Psoas muscle (tissue), 8 donors: ENCODE results near the gene FBXL5. TPM values are rescaled to one million over a fixed set of nuclear protein-coding genes. Genes with fewer than 3 reads are reported as not detected.

Experiments used
- ATAC-seq, 4 donors: fragments of 200-7000 bp; cut with Tn5 transposase; one replicate each; pipeline ENCODE4 v1.9.1; 2020; ENCODE audit warnings: moderate library complexity in 3 of 4, mild to moderate bottlenecking in 2 of 4
- DNase-seq, 2 donors: peaks; one replicate each; pipeline ENCODE4 v3.0.0-alpha.2; 2020
- H3K27ac ChIP-seq: fragments of 200-600 bp; one replicate; pipeline ENCODE4 v1.8.0; 2022
- H3K27me3 ChIP-seq, 3 donors: fragments of 200-600 bp in 1 of 3; one replicate each; pipeline versions ENCODE4 v1.6.1 to v1.8.0; 2013 to 2022; ENCODE audit warnings: low read length in 2 of 3, mild to moderate bottlenecking in 2 of 3, moderate library complexity in 1 of 3; ENCODE audit not compliant: insufficient read depth in 3 of 3
- H3K36me3 ChIP-seq, 2 donors: fragments of 200-600 bp in 1 of 2; one replicate each; pipeline versions ENCODE4 v1.6.1 to v1.8.0; 2013 to 2022; ENCODE audit warnings: low read depth in 1 of 2, mild to moderate bottlenecking in 1 of 2, moderate library complexity in 1 of 2; ENCODE audit not compliant: insufficient read depth in 1 of 2
- H3K4me1 ChIP-seq: fragments of 200-600 bp; one replicate; pipeline ENCODE4 v1.8.0; 2022
- H3K4me3 ChIP-seq: fragments of 200-600 bp; one replicate; pipeline ENCODE4 v1.8.0; 2022; ENCODE audit warnings: mild to moderate bottlenecking
- H3K9me3 ChIP-seq: fragments of 200-600 bp; one replicate; pipeline ENCODE4 v1.8.0; 2022
- WGBS, 3 donors: extraction: QIAGEN DNeasy Blood & Tissue Kit; methylation state at CpG; one replicate each; pipeline versions ENCODE4 v1.1.6 to v1.1.7; 2013; 5-methylcytosine and 5-hydroxymethylcytosine counted together
- intact Hi-C, 2 donors: fragments of 100-400 bp; cut with DNase I; formaldehyde crosslinking; loops; one replicate each; pipeline versions ENCODE4 v1.11.0 to v1.14.2; 2022
- polyA plus RNA-seq, 3 donors: library from polyadenylated mRNA; stranded (reverse); fragments of 200-250 nt; gene quantifications; one replicate each; pipeline ENCODE4 v1.2.3, GENCODE V29; 2013
- total RNA-seq, 4 donors: library from RNA; stranded (reverse); fragmentation: NEBNext Ultra II Directional in 2 of 4; extraction: Animal tissue kit (Norgen Biotek cat#: 25700) in 2 of 4; gene quantifications; one replicate each; pipeline versions ENCODE4 v1.2.1 to v1.2.4, GENCODE V29; 2021 to 2023
- TF ChIP-seq, protein P1 (sequence below): fragments of 200-600 bp; IDR thresholded peaks from one replicate; pipeline ENCODE4 v1.8.0; 2022; ENCODE audit warnings: antibody characterized with exemption
- donor health status: healthy with polysubstance abuse.
- donor health status: DM: no; HTN: no; CAD: no; lungs with moderate emphysema.
- donor health status: Bipolar disorder and iron deficiency.
- donor health status: healthy.
- donor health status: DM: yes; HTN: yes; CAD: no.
- donor health status: DM: no; HTN: no; CAD: no.
- donor health status: DM: no; HTN: no; CAD: no.
- donor health status: DM: yes; HTN: yes; CAD: no.

Gene FBXL5
- total and polyA plus RNA-seq, 7 donors, result 46.1 to 91.2 (median 56.8) TPM

DNA sequence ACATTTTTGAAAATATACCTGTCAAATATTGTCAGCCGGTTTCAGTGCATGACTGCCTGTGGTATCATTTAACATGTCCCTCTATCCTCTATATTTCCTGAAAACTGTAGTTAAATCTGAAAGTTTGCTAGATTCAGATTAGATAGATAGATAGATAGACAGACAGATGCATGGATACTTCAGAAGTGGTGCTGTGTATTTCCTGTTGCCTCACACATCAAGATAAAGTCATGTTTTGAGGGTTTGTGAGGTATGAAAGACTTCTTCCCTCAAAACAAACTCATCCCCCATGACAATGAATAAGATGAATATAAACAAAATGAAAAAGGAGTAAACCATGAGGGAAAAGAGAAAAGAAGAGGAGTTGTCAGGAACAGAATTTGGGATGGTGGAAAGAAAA, 41.7 kb upstream of the FBXL5 start:
- no peak for ATAC-seq
- 100% methylated on average over 1 of the region's 1 CpG for WGBS, 3 donors
- Histone ChIP-seq H3K4me3 (no peak overlapping the region), H3K27ac (no peak overlapping the region), H3K4me1 (no peaks in the 10 kb centered on the region), H3K36me3 (no peaks in the 10 kb centered on the region), H3K27me3 (peaks cover 0 to 5% (median 0%) of the 10 kb centered on the region in 3 donors), H3K9me3 (no peaks in the 10 kb centered on the region)
- intact Hi-C loops, result no loop called here
- TF ChIP-seq, protein P1, sequence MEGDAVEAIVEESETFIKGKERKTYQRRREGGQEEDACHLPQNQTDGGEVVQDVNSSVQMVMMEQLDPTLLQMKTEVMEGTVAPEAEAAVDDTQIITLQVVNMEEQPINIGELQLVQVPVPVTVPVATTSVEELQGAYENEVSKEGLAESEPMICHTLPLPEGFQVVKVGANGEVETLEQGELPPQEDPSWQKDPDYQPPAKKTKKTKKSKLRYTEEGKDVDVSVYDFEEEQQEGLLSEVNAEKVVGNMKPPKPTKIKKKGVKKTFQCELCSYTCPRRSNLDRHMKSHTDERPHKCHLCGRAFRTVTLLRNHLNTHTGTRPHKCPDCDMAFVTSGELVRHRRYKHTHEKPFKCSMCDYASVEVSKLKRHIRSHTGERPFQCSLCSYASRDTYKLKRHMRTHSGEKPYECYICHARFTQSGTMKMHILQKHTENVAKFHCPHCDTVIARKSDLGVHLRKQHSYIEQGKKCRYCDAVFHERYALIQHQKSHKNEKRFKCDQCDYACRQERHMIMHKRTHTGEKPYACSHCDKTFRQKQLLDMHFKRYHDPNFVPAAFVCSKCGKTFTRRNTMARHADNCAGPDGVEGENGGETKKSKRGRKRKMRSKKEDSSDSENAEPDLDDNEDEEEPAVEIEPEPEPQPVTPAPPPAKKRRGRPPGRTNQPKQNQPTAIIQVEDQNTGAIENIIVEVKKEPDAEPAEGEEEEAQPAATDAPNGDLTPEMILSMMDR, result no peak
- DNase-seq, result no peak

GRCh38 chr4:15695729-15696128, 40.6 kb upstream of the FBXL5 start:
- no peak for ATAC-seq
- Histone ChIP-seq H3K9me3 (no peaks in the 10 kb centered on the region), H3K4me1 (no peaks in the 10 kb centered on the region), H3K4me3 (no peak overlapping the region), H3K27me3 (peaks cover 0 to 2% (median 0%) of the 10 kb centered on the region in 3 donors), H3K36me3 (no peaks in the 10 kb centered on the region), H3K27ac (no peak overlapping the region)
- TF ChIP-seq, protein P1, result no peak
- intact Hi-C loops, result no loop called here
- 51 to 67% (median 59%) methylated on average over 3 of the region's 3 CpGs for WGBS, 3 donors
- no peak for DNase-seq

DNA sequence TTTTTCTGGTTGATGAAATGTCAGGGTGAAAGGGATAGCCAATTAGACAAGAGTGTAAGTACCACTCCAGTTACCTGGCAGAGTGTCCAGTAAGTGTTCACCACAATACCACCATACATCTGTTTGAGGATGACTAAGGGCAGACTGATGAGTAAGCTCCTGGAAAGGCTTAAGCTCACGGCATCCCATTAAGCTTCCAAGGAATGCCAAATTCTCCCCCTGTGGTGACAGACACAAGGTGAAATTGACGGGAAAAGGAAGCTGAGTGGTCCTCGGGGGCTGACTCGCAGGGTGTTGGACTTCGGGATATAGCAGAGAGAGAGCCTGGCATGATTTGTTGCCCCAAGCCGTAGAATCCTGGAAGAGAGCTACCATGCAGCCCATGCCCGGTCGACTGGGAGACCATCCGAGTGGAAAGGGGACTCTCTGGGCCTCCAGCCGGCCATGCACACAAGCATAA, 40.1 kb upstream of the FBXL5 start:
- ATAC-seq (no peak), DNase-seq (no peak)
- intact Hi-C loops, result no loop called here
- Histone ChIP-seq H3K27me3 (no peaks in the 10 kb centered on the region), H3K36me3 (no peaks in the 10 kb centered on the region), H3K4me1 (no peaks in the 10 kb centered on the region), H3K27ac (no peak overlapping the region), H3K4me3 (no peak overlapping the region), H3K9me3 (no peaks in the 10 kb centered on the region)
- TF ChIP-seq, protein P1, result no peak
- WGBS, 3 donors, result 79 to 85% (median 80%) methylated on average over 10 of the region's 10 CpGs

DNA sequence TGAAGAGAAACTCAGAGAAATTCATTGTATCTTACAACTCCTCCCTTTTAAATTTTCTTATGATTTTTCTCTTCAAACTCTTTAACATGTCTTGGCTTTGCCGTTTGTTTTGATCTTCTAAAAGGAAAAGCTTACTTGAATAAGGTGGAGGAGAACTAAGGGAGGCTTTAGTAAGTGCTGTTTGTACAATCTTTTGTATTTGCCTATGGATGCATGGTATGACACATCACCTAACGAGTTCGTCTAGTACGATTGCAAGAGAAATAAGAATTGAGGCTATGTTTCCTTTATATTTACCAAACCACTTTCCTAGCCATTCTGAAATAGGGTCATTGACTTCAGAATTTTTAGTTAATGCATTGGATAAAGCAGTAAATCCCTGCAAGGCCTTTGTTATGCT, 39.3 kb upstream of the FBXL5 start:
- Histone ChIP-seq H3K36me3 (peaks cover 0 to 2% of the 10 kb centered on the region in 2 donors), H3K9me3 (no peaks in the 10 kb centered on the region), H3K4me3 (no peak overlapping the region), H3K4me1 (no peaks in the 10 kb centered on the region), H3K27ac (no peak overlapping the region), H3K27me3 (no peaks in the 10 kb centered on the region)
- TF ChIP-seq, protein P1, result no peak
- ATAC-seq (no peak), DNase-seq (no peak)
- intact Hi-C loops, result no loop called here
- 94 to 98% (median 94%) methylated on average over 4 of the region's 4 CpGs for WGBS, 3 donors

- WGBS, 3 donors, result 88 to 98% (median 91%) methylated on average over 2 of the region's 2 CpGs
- intact Hi-C loops, result no loop called here
- DNase-seq, result no peak
- Histone ChIP-seq H3K27me3 (no peaks in the 10 kb centered on the region), H3K4me3 (no peak overlapping the region), H3K36me3 (peaks cover 0 to 20% of the 10 kb centered on the region in 2 donors), H3K4me1 (no peaks in the 10 kb centered on the region), H3K27ac (no peak overlapping the region), H3K9me3 (no peaks in the 10 kb centered on the region)
- no peak for ATAC-seq
- TF ChIP-seq, protein P1, result no peak
These were observed 37.4 kb upstream of the FBXL5 start for GRCh38 chr4:15692602-15693001.
